Neuronal stem cell (in vitro differentiated cells): ENCODE measurements around the gene NGEF.

ENCODE experiments used
- DNase-seq: peaks from one replicate; pipeline ENCODE4 v3.0.0-alpha.2; 2013; ENCODE audit warnings: low spot score
- H2AFZ ChIP-seq: one replicate; pipeline ENCODE4 v1.6.1; 2013; ENCODE audit warnings: mild to moderate bottlenecking, low read length, inconsistent platforms
- H2AK5ac ChIP-seq: 2 replicates; pipeline ENCODE4 v1.6.1; 2013; ENCODE audit warnings: low read depth, mild to moderate bottlenecking, inconsistent platforms, low read length, moderate library complexity, mixed read lengths
- H2BK120ac ChIP-seq: 2 replicates; pipeline ENCODE4 v1.6.1; 2013; ENCODE audit warnings: low read depth, mild to moderate bottlenecking, inconsistent platforms, low read length, moderate library complexity, mixed read lengths
- H2BK12ac ChIP-seq: one replicate; pipeline ENCODE4 v1.6.1; 2013; ENCODE audit warnings: low read length, inconsistent platforms
- H2BK15ac ChIP-seq: 2 replicates; pipeline ENCODE4 v1.6.1; 2013; ENCODE audit warnings: mild to moderate bottlenecking, low read length, inconsistent platforms, mixed read lengths
- H2BK5ac ChIP-seq: one replicate; pipeline ENCODE4 v1.6.1; 2013; ENCODE audit warnings: inconsistent platforms, mild to moderate bottlenecking, low read length, moderate library complexity
- H3K14ac ChIP-seq: one replicate; pipeline ENCODE4 v1.6.1; 2013; ENCODE audit warnings: low read length, inconsistent platforms
- H3K18ac ChIP-seq: 2 replicates; pipeline ENCODE4 v1.6.1; 2013; ENCODE audit warnings: low read length, inconsistent platforms
- H3K23ac ChIP-seq: 2 replicates; pipeline ENCODE4 v1.6.1; 2013; ENCODE audit warnings: low read depth, mild to moderate bottlenecking, mixed read lengths, low read length, inconsistent platforms; ENCODE audit not compliant: poor library complexity
- H3K27ac ChIP-seq: replicated peaks from 3 replicates; pipeline ENCODE4 v1.5.1; 2013; ENCODE audit warnings: low read length, inconsistent platforms
- H3K27me3 ChIP-seq, 3 experiments: 2 replicates each; pipeline ENCODE4 v1.6.1; 2013; ENCODE audit warnings: low read length in 3 of 3, mild to moderate bottlenecking in 2 of 3, inconsistent platforms in 1 of 3, low read depth in 1 of 3, mixed read lengths in 1 of 3, moderate library complexity in 1 of 3; ENCODE audit not compliant: control insufficient read depth in 3 of 3, insufficient read depth in 3 of 3
- H3K36me3 ChIP-seq, 2 donors: replicated peaks in 1 of 2; 2 replicates each; pipeline ENCODE4 v1.6.1; 2013; ENCODE audit warnings: low read length in 2 of 2; ENCODE audit not compliant: control insufficient read depth in 2 of 2, insufficient read depth in 2 of 2
- H3K4ac ChIP-seq: 2 replicates; pipeline ENCODE4 v1.6.1; 2013; ENCODE audit warnings: inconsistent platforms, mild to moderate bottlenecking, low read length, moderate library complexity
- H3K4me1 ChIP-seq, 2 donors: 1 replicate in 1 of 2; 2 replicates in 1 of 2; pipeline ENCODE4 v1.6.1; 2013; ENCODE audit warnings: low read length in 2 of 2, low read depth in 1 of 2; ENCODE audit not compliant: control insufficient read depth in 2 of 2, insufficient read depth in 1 of 2
- H3K4me2 ChIP-seq: one replicate; pipeline ENCODE4 v1.6.1; 2013; ENCODE audit warnings: mild to moderate bottlenecking, low read length, inconsistent platforms; ENCODE audit not compliant: insufficient read depth, poor library complexity, severe bottlenecking
- H3K4me3 ChIP-seq, 2 donors: 2 replicates each; pipeline ENCODE4 v1.5.1; 2013; ENCODE audit warnings: low read length in 2 of 2, mild to moderate bottlenecking in 2 of 2, inconsistent platforms in 1 of 2, moderate library complexity in 1 of 2
- H3K79me1 ChIP-seq: one replicate; pipeline ENCODE4 v1.6.1; 2013; ENCODE audit warnings: low read depth, mild to moderate bottlenecking, inconsistent platforms, low read length, moderate library complexity
- H3K9ac ChIP-seq: one replicate; pipeline ENCODE4 v1.6.1; 2013; ENCODE audit warnings: mild to moderate bottlenecking, low read depth, low read length, inconsistent platforms; ENCODE audit not compliant: poor library complexity
- H3K9me3 ChIP-seq, 2 donors: replicated peaks in 1 of 2; 2 replicates each; pipeline versions ENCODE3 to v1.6.1; 2013; ENCODE audit warnings: low read length in 2 of 2, mild to moderate bottlenecking in 2 of 2, inconsistent platforms in 1 of 2, low read depth in 1 of 2, mixed read lengths in 1 of 2, moderate library complexity in 1 of 2; ENCODE audit not compliant: control insufficient read depth in 2 of 2, insufficient read depth in 1 of 2
- H4K8ac ChIP-seq: one replicate; pipeline ENCODE4 v1.6.1; 2013; ENCODE audit warnings: low read depth, mild to moderate bottlenecking, inconsistent platforms, low read length, moderate library complexity
- H4K91ac ChIP-seq: one replicate; pipeline ENCODE4 v1.6.1; 2013; ENCODE audit warnings: low read length, low read depth, mild to moderate bottlenecking, inconsistent platforms; ENCODE audit not compliant: poor library complexity
- WGBS, 2 donors: extraction: QIAGEN DNeasy Blood & Tissue Kit; methylation state at CpG; one replicate each; pipeline ENCODE4 v1.1.7; 2013; ENCODE audit warnings: missing lambda C conversion rate in 2 of 2, mixed read lengths in 1 of 2; ENCODE audit not compliant: insufficient read length in 2 of 2, insufficient replicate concordance in 1 of 2; ENCODE audit errors: extremely low coverage in 2 of 2; 5-methylcytosine and 5-hydroxymethylcytosine counted together

Gene NGEF

GRCh38 chr2:232876161-232876977 lies 136.7 kb downstream of the NGEF start:
- peak overlapping the region; percentile 58 for H2BK12ac ChIP-seq
- peak overlapping the region; percentile 32 to 91 for H3K4me3 ChIP-seq
- H2BK15ac ChIP-seq, result no peak overlapping the region
- peak overlapping the region; percentile 84 for H3K9ac ChIP-seq
- peak overlapping the region; percentile 81 for H2BK120ac ChIP-seq
- H3K23ac ChIP-seq, result peak overlapping the region; percentile 43
- H3K18ac ChIP-seq, result peak overlapping the region; percentile 93
- no peak overlapping the region for H4K8ac ChIP-seq
- H2BK5ac ChIP-seq, result no peak overlapping the region
- H3K4me1 ChIP-seq, result peaks cover 2 to 4% of the 10 kb centered on the region in 2 donors
- peak overlapping the region; percentile 99 for H3K4me2 ChIP-seq
- no peaks in the 10 kb centered on the region for H3K36me3 ChIP-seq
- H3K27me3 ChIP-seq, result peaks cover 7 to 24% (median 10%) of the 10 kb centered on the region in 3 experiments
- peak overlapping the region; percentile 89 for H3K14ac ChIP-seq
- peak; percentile 24 for DNase-seq
- no peak overlapping the region for H3K4ac ChIP-seq
- peaks cover 0 to 2% of the 10 kb centered on the region in 2 donors for H3K9me3 ChIP-seq
- peak overlapping the region; percentile 30 for H4K91ac ChIP-seq
- H2AK5ac ChIP-seq, result peak overlapping the region; percentile 70
- no peak overlapping the region for H3K27ac ChIP-seq
- no CpG with 5 or more reads among the region's 119 CpGs for WGBS, 2 donors
- no peaks in the 10 kb centered on the region for H3K79me1 ChIP-seq
- peak overlapping the region; percentile 29 for H2AFZ ChIP-seq

GRCh38 chr2:232875256-232876121 lies 137.6 kb downstream of the NGEF start:
- no peak for DNase-seq
- Histone ChIP-seq H3K27me3 (peaks cover 7 to 24% (median 10%) of the 10 kb centered on the region in 3 experiments), H3K9me3 (no peaks in the 10 kb centered on the region), H3K4me3 (peak overlapping the region in 1 of 2 donors; percentile 66), H4K91ac (no peak overlapping the region), H2AK5ac (peak overlapping the region; percentile 88), H3K23ac (peak overlapping the region; percentile 91), H3K9ac (no peak overlapping the region), H4K8ac (no peak overlapping the region), H3K14ac (peak overlapping the region; percentile 71), H3K4ac (peak overlapping the region; percentile 26), H2BK5ac (no peak overlapping the region), H3K79me1 (no peaks in the 10 kb centered on the region), H3K36me3 (no peaks in the 10 kb centered on the region), H3K4me1 (peaks cover 2 to 4% of the 10 kb centered on the region in 2 donors), H2BK12ac (no peak overlapping the region), H3K27ac (no peak overlapping the region), H2BK120ac (no peak overlapping the region), H3K18ac (peak overlapping the region; percentile 65), H2AFZ (peak overlapping the region; percentile 35), H3K4me2 (peak overlapping the region; percentile 39), H2BK15ac (no peak overlapping the region)
- no CpG with 5 or more reads among the region's 37 CpGs for WGBS, 2 donors

- Histone ChIP-seq H2BK15ac (no peak overlapping the region), H3K79me1 (no peaks in the 10 kb centered on the region), H3K4ac (no peak overlapping the region), H3K23ac (peak overlapping the region; percentile 73), H4K91ac (no peak overlapping the region), H3K9me3 (no peaks in the 10 kb centered on the region), H3K4me2 (no peak overlapping the region), H2AK5ac (no peak overlapping the region), H2BK120ac (no peak overlapping the region), H3K27ac (no peak overlapping the region), H4K8ac (no peak overlapping the region), H3K36me3 (no peaks in the 10 kb centered on the region), H2AFZ (no peak overlapping the region), H3K27me3 (peaks cover 7 to 24% (median 10%) of the 10 kb centered on the region in 3 experiments), H3K14ac (peak overlapping the region; percentile 17), H3K4me1 (peaks cover 2 to 4% of the 10 kb centered on the region in 2 donors), H3K18ac (no peak overlapping the region), H2BK12ac (no peak overlapping the region), H3K9ac (no peak overlapping the region), H3K4me3 (no peak overlapping the region), H2BK5ac (no peak overlapping the region)
- no CpG with 5 or more reads among the region's 16 CpGs for WGBS, 2 donors
- no peak for DNase-seq
These were observed 138.3 kb downstream of the NGEF start for GRCh38 chr2:232874677-232875223.
